H1 (cell line): ENCODE measurements around the gene CDK8. TPM values are rescaled to one million over a fixed set of nuclear protein-coding genes. Genes with fewer than 3 reads are reported as not detected.

Source experiments
- CTCF ChIA-PET: fragments of 300-600 bp; sonication (Branson Sonifier 250); formaldehyde crosslinking; loops from one replicate; lab custom pipeline; 2021; ENCODE audit not compliant: partially characterized antibody; lab: Charles Lee
- POLR2A ChIA-PET: fragments of 300-600 bp; sonication (Branson Sonifier 250); formaldehyde crosslinking; loops from one replicate; lab custom pipeline; 2021; ENCODE audit warnings: inconsistent platforms; ENCODE audit not compliant: partially characterized antibody; lab: Charles Lee
- DNase-seq, 2 experiments: peaks; one replicate each; pipeline versions ENCODE4 v3.0.0 to v3.0.0-alpha.2; 2010 to 2022; ENCODE audit warnings: low spot score in 2 of 2, low read depth in 1 of 2, mixed read lengths in 1 of 2
- FAIRE-seq: peaks from 2 replicates; lab custom pipeline; 2011; peaks lifted over from hg19 to GRCh38; lab: Jason Lieb, UNC
- H2AFZ ChIP-seq: 2 replicates; pipeline ENCODE4 v1.8.1; 2012; ENCODE audit warnings: low read length, inconsistent platforms
- H2AK5ac ChIP-seq: 2 replicates; pipeline ENCODE4 v1.6.1; 2013; ENCODE audit warnings: low read depth, low read length
- H2BK120ac ChIP-seq: replicated peaks from 2 replicates; pipeline ENCODE3; 2013; ENCODE audit warnings: low read depth, low read length, inconsistent platforms
- H2BK12ac ChIP-seq: 2 replicates; pipeline ENCODE4 v1.6.1; 2013; ENCODE audit warnings: low read depth, low read length
- H2BK15ac ChIP-seq: 2 replicates; pipeline ENCODE4 v1.6.1; 2013; ENCODE audit warnings: low read length
- H2BK20ac ChIP-seq: 2 replicates; pipeline ENCODE4 v1.6.1; 2013; ENCODE audit warnings: low read length
- H2BK5ac ChIP-seq: 2 replicates; pipeline ENCODE4 v1.6.1; 2013; ENCODE audit warnings: low read depth, low read length
- H3K14ac ChIP-seq: 2 replicates; pipeline ENCODE4 v1.6.1; 2013; ENCODE audit warnings: inconsistent platforms; ENCODE audit not compliant: insufficient read length
- H3K18ac ChIP-seq: 2 replicates; pipeline ENCODE4 v1.6.1; 2013; ENCODE audit warnings: low read length; ENCODE audit errors: extremely low read depth
- H3K23ac ChIP-seq: 2 replicates; pipeline ENCODE4 v1.6.1; 2013; ENCODE audit warnings: inconsistent platforms; ENCODE audit not compliant: insufficient read length
- H3K23me2 ChIP-seq: 2 replicates; pipeline ENCODE4 v1.6.1; 2013; ENCODE audit warnings: low read depth, low read length
- H3K27ac ChIP-seq: 2 replicates; pipeline ENCODE4 v1.6.1; 2011; ENCODE audit warnings: low read depth, low read length, inconsistent platforms
- H3K27me3 ChIP-seq, 4 experiments: replicated peaks in 1 of 4; 1 replicate in 1 of 4; 2 replicates in 3 of 4; pipeline versions ENCODE4 v1.6.1 to v1.8.1; 2011 to 2013; ENCODE audit warnings: low read length in 3 of 4, mild to moderate bottlenecking in 3 of 4, inconsistent platforms in 2 of 4, mixed read lengths in 2 of 4, moderate library complexity in 1 of 4; ENCODE audit not compliant: control insufficient read depth in 3 of 4, insufficient read depth in 3 of 4; ENCODE audit errors: extremely low read depth in 1 of 4
- H3K36me3 ChIP-seq, 4 experiments: 2 replicates each; pipeline versions ENCODE4 v1.6.1 to v1.8.1; 2011 to 2013; ENCODE audit warnings: mild to moderate bottlenecking in 4 of 4, low read length in 3 of 4, moderate library complexity in 2 of 4, control low read depth in 1 of 4, inconsistent platforms in 1 of 4; ENCODE audit not compliant: insufficient read depth in 4 of 4, control insufficient read depth in 2 of 4
- H3K4ac ChIP-seq: replicated peaks from 2 replicates; pipeline ENCODE3; 2013; ENCODE audit warnings: low read length, low read depth, mixed read lengths, inconsistent platforms; ENCODE audit not compliant: insufficient read length
- H3K4me1 ChIP-seq, 4 experiments: replicated peaks in 1 of 4; 1 replicate in 1 of 4; 2 replicates in 3 of 4; pipeline versions ENCODE4 v1.6.1 to v1.8.1; 2011 to 2013; ENCODE audit warnings: low read length in 3 of 4, inconsistent platforms in 2 of 4, mixed read lengths in 1 of 4; ENCODE audit not compliant: insufficient read depth in 4 of 4, control insufficient read depth in 3 of 4
- H3K4me2 ChIP-seq, 2 experiments: 2 replicates each; pipeline versions ENCODE4 v1.6.1 to v1.8.1; 2011 to 2013; ENCODE audit warnings: low read depth in 2 of 2, low read length in 2 of 2, control low read depth in 1 of 2, inconsistent platforms in 1 of 2, mild to moderate bottlenecking in 1 of 2; ENCODE audit not compliant: insufficient read depth in 1 of 2
- H3K4me3 ChIP-seq, 4 experiments: fragments of 200-600, 300-600 bp in 1 of 4; sonication (generic), shearing (Covaris generic), sonication (Bioruptor Twin) in 1 of 4; 2 replicates each; pipeline versions ENCODE4 v1.5.1 to v1.8.1; 2011 to 2016; ENCODE audit warnings: low read length in 4 of 4, low read depth in 3 of 4, control low read depth in 2 of 4, inconsistent platforms in 2 of 4, mild to moderate bottlenecking in 2 of 4, mixed read lengths in 1 of 4, moderate library complexity in 1 of 4; ENCODE audit not compliant: insufficient read depth in 2 of 4; ENCODE audit errors: extremely low read depth in 1 of 4
- H3K56ac ChIP-seq: replicated peaks from 2 replicates; pipeline ENCODE3; 2013; ENCODE audit warnings: low read depth, mild to moderate bottlenecking, mixed read lengths, low read length, inconsistent platforms; ENCODE audit not compliant: insufficient read length
- H3K79me1 ChIP-seq: 2 replicates; pipeline ENCODE4 v1.6.1; 2013; ENCODE audit warnings: low read depth, low read length, control low read depth
- H3K79me2 ChIP-seq, 2 experiments: 2 replicates each; pipeline versions ENCODE4 v1.6.1 to v1.8.1; 2012 to 2013; ENCODE audit warnings: low read length in 2 of 2, mild to moderate bottlenecking in 2 of 2, inconsistent platforms in 1 of 2; ENCODE audit not compliant: insufficient read depth in 2 of 2, control insufficient read depth in 1 of 2
- H3K9ac ChIP-seq, 4 experiments: replicated peaks in 1 of 4; 1 replicate in 1 of 4; 2 replicates in 3 of 4; pipeline versions ENCODE4 v1.6.1 to v1.8.1; 2011 to 2013; ENCODE audit warnings: low read depth in 3 of 4, low read length in 3 of 4, control low read depth in 2 of 4, mild to moderate bottlenecking in 2 of 4, moderate library complexity in 2 of 4, inconsistent platforms in 1 of 4; ENCODE audit errors: extremely low read depth in 1 of 4
- H3K9me3 ChIP-seq, 2 experiments: 2 replicates each; pipeline versions ENCODE4 v1.6.1 to v1.8.1; 2012 to 2013; ENCODE audit warnings: mild to moderate bottlenecking in 2 of 2, moderate library complexity in 2 of 2, control low read depth in 1 of 2, inconsistent platforms in 1 of 2, low read depth in 1 of 2, low read length in 1 of 2, mixed read lengths in 1 of 2; ENCODE audit not compliant: insufficient read depth in 2 of 2
- H4K20me1 ChIP-seq, 2 experiments: replicated peaks in 1 of 2; 2 replicates each; pipeline versions ENCODE3 to v1.8.1; 2011 to 2013; ENCODE audit warnings: inconsistent platforms in 2 of 2, low read length in 2 of 2, mild to moderate bottlenecking in 1 of 2; ENCODE audit not compliant: insufficient read depth in 2 of 2, control insufficient read depth in 1 of 2
- H4K5ac ChIP-seq: 2 replicates; pipeline ENCODE4 v1.6.1; 2013; ENCODE audit warnings: low read length, low read depth, mixed read lengths, inconsistent platforms; ENCODE audit not compliant: insufficient read length
- H4K8ac ChIP-seq: 2 replicates; pipeline ENCODE4 v1.8.0; 2013; ENCODE audit warnings: mild to moderate bottlenecking, moderate library complexity, low read length, inconsistent platforms; ENCODE audit not compliant: insufficient read depth; ENCODE audit errors: extremely low read depth
- H4K91ac ChIP-seq: replicated peaks from 2 replicates; pipeline ENCODE3; 2013; ENCODE audit warnings: low read length, mixed read lengths, inconsistent platforms; ENCODE audit not compliant: insufficient read length
- BRCA1 ChIP-seq: IDR thresholded peaks from 2 replicates; pipeline ENCODE4 v1.6.1; 2012; ENCODE audit warnings: low read depth, low read length, improper control_type of control experiment
- CBX5 ChIP-seq: fragments of 300-800, 300-1000 bp; sonication (generic); IDR thresholded peaks from 2 replicates; pipeline ENCODE4 v1.7.1; 2016; ENCODE audit warnings: antibody characterized with exemption, low read length, low read depth
- CEBPB ChIP-seq: IDR thresholded peaks from 2 replicates; pipeline ENCODE4 v1.6.1; 2012; ENCODE audit warnings: low read depth, low read length
- CREB1 ChIP-seq: IDR thresholded peaks from 2 replicates; pipeline ENCODE4 v1.6.1; 2012; ENCODE audit warnings: inconsistent platforms
- MAFK ChIP-seq: IDR thresholded peaks from 2 replicates; pipeline ENCODE4 v1.6.1; 2012; ENCODE audit warnings: low read depth, mild to moderate bottlenecking, improper control_type of control experiment, low read length
- RXRA ChIP-seq: IDR thresholded peaks from 2 replicates; pipeline ENCODE4 v1.6.1; 2011; ENCODE audit warnings: low read depth, mild to moderate bottlenecking, low read length, moderate library complexity; ENCODE audit not compliant: insufficient read depth
- WGBS, 2 experiments: shearing (Covaris generic) in 1 of 2; methylation state at CpG; one replicate each; pipeline versions ENCODE4 v1.1.6 to v1.1.7; 2013 to 2015; ENCODE audit warnings: low lambda C conversion rate in 2 of 2, mixed read lengths in 2 of 2, inconsistent platforms in 1 of 2, low coverage in 1 of 2, missing lambda C conversion rate in 1 of 2; ENCODE audit not compliant: insufficient replicate concordance in 2 of 2, insufficient coverage in 1 of 2, insufficient read length in 1 of 2; ENCODE audit errors: extremely low coverage in 1 of 2, missing lambda C conversion rate in 1 of 2; 5-methylcytosine and 5-hydroxymethylcytosine counted together
- polyA plus RNA-seq, 7 experiments: library from polyadenylated mRNA; depleted of rRNA in 3 of 7; stranded (reverse) in 5 of 7; unstranded in 2 of 7; fragments of >200 nt in 5 of 7; fragments of 200-250 nt in 2 of 7; gene quantifications; 1 replicate in 5 of 7; 2 replicates in 1 of 7; 4 replicates in 1 of 7; pipeline versions ENCODE4 v1.2.1 to v1.2.3, GENCODE V29; 2011 to 2013; ENCODE audit warnings: missing spikeins in 2 of 7, mixed read lengths in 2 of 7
- total RNA-seq: library from RNA; stranded (reverse); fragmentation: NEBNext Ultra II Directional; extraction: Animal tissue kit (Norgen Biotek cat#: 25700); gene quantifications from 2 replicates; pipeline ENCODE4 v1.2.1, GENCODE V29; 2021

Gene CDK8
- total and polyA plus RNA-seq, 2 of the 8 experiments (the other 6 are each of a cell fraction or from before 2014, with no cell fraction given), result 22.1 to 25.6 TPM

DNA sequence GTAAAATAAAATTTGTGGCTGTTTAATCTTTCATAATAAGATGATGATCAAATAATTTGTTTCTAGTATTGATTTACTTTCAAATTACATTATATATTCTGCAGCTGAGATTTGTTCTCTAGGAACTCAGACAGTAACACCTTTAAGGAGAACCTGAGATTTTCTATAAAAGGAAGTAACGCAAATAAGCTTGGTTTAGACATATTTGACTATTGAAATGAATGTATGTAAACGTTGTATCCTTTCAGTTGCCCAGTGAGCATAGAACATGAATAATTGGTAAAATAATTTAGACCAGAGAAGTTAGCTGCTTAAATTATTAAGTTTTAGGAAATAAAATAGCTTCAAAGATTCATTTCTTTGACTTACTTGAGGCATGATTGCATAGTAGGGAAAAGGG lies 3.1 kb downstream of the CDK8 start:
- H3K79me2 ChIP-seq, result peaks cover 4 to 76% of the 10 kb centered on the region in 2 experiments; a peak in 3 of 4 replicates
- H2BK120ac ChIP-seq, result no peak overlapping the region
- no peak overlapping the region for H4K5ac ChIP-seq
- no peak overlapping the region for H2AK5ac ChIP-seq
- no peak overlapping the region for H3K4ac ChIP-seq
- H2BK12ac ChIP-seq, result no peak overlapping the region
- WGBS, 2 experiments, result 73% methylated on average over 2 of the region's 2 CpGs; no CpG with 5 or more reads in 1 of the 2 experiments
- no peak overlapping the region for H3K18ac ChIP-seq
- H3K9me3 ChIP-seq, result no peaks in the 10 kb centered on the region
- H3K56ac ChIP-seq, result no peak overlapping the region
- no peak overlapping the region for H4K8ac ChIP-seq
- no peaks in the 10 kb centered on the region for H3K36me3 ChIP-seq
- H4K91ac ChIP-seq, result no peak overlapping the region
- no peak overlapping the region for H3K14ac ChIP-seq
- CTCF ChIA-PET, result interaction anchor here (1.4 kb wide), 1 partner anchor 19 kb away, joined by 3 read pairs; no protein-coding TSS in a partner anchor
- DNase-seq, result no peak
- H3K4me3 ChIP-seq, result no peak overlapping the region
- no peaks in the 10 kb centered on the region for H3K27me3 ChIP-seq
- H3K27ac ChIP-seq, result no peak overlapping the region
- H3K23ac ChIP-seq, result no peak overlapping the region
- H4K20me1 ChIP-seq, result peaks cover 4 to 9% of the 10 kb centered on the region in 2 experiments
- H3K9ac ChIP-seq, result no peak overlapping the region
- no peak overlapping the region for H2AFZ ChIP-seq
- no peak overlapping the region for H2BK5ac ChIP-seq
- H3K23me2 ChIP-seq, result peaks cover 3% of the 10 kb centered on the region; the same call in 1 of the 2 replicates
- H2BK20ac ChIP-seq, result no peak overlapping the region
- POLR2A ChIA-PET, result interaction anchor here (1.7 kb wide), 1 partner anchor 35 kb away, joined by 3 read pairs; the partner anchor contains the start of gene RNF6
- H3K4me2 ChIP-seq, result no peak overlapping the region
- TF ChIP-seq RXRA (no peak), CEBPB (no peak), CBX5 (no peak), MAFK (no peak), CREB1 (no peak), BRCA1 (no peak)
- H3K4me1 ChIP-seq, result peaks cover 0 to 3% (median 0%) of the 10 kb centered on the region in 4 experiments; a peak in 1 of 7 replicates
- H3K79me1 ChIP-seq, result peaks cover 2% of the 10 kb centered on the region; the same call in 1 of the 2 replicates
- no peak overlapping the region for H2BK15ac ChIP-seq
- FAIRE-seq, result no peak
